HL-60 (cell line): ENCODE results near the gene TACR2.

ENCODE experiments used
- CTCF ChIP-seq: IDR thresholded peaks from one replicate; pipeline ENCODE4 v1.5.1; 2011; ENCODE audit warnings: low read length, control low read depth, inconsistent platforms; ENCODE audit not compliant: insufficient read depth
- GABPA ChIP-seq: IDR thresholded peaks from 2 replicates; pipeline ENCODE4 v1.6.1; 2012; ENCODE audit warnings: low read depth
- POLR2AphosphoS5 ChIP-seq: IDR thresholded peaks from 2 replicates; pipeline ENCODE4 v1.6.1; 2012; ENCODE audit warnings: low read depth
- TF ChIP-seq, protein P1 (sequence below): IDR thresholded peaks from 2 replicates; pipeline ENCODE4 v1.6.1; 2012; ENCODE audit warnings: low read depth; ENCODE audit not compliant: insufficient replicate concordance

DNA sequence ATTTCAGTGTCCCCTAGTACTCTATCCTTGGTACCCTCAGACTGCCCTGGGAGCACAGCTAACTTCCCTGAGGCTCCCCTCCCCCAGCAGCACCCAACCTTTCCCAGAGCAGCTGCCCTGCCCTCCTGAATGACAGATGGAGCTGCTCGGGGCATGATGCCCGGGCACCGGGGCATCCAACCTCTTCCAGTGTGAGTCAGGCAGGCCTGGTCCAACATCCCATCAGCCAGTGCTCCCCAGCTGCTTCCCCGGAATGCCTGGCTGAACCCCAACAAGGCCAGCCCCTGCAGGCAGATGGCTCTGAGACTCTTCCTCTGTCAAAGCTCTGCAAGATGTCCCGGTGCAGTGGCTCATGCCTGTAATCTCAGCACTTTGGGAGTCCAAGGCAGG, 22.6 kb upstream of the TACR2 start:
- TF ChIP-seq, protein P1, sequence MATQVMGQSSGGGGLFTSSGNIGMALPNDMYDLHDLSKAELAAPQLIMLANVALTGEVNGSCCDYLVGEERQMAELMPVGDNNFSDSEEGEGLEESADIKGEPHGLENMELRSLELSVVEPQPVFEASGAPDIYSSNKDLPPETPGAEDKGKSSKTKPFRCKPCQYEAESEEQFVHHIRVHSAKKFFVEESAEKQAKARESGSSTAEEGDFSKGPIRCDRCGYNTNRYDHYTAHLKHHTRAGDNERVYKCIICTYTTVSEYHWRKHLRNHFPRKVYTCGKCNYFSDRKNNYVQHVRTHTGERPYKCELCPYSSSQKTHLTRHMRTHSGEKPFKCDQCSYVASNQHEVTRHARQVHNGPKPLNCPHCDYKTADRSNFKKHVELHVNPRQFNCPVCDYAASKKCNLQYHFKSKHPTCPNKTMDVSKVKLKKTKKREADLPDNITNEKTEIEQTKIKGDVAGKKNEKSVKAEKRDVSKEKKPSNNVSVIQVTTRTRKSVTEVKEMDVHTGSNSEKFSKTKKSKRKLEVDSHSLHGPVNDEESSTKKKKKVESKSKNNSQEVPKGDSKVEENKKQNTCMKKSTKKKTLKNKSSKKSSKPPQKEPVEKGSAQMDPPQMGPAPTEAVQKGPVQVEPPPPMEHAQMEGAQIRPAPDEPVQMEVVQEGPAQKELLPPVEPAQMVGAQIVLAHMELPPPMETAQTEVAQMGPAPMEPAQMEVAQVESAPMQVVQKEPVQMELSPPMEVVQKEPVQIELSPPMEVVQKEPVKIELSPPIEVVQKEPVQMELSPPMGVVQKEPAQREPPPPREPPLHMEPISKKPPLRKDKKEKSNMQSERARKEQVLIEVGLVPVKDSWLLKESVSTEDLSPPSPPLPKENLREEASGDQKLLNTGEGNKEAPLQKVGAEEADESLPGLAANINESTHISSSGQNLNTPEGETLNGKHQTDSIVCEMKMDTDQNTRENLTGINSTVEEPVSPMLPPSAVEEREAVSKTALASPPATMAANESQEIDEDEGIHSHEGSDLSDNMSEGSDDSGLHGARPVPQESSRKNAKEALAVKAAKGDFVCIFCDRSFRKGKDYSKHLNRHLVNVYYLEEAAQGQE = no peak
- TF ChIP-seq POLR2AphosphoS5 (no peak), GABPA (no peak), CTCF (no peak)
